Lower leg skin (tissue), 4 donors: ENCODE data around the gene SLFN12L. TPM values are rescaled to one million over a fixed set of nuclear protein-coding genes. Genes with fewer than 3 reads are reported as not detected.

ENCODE experiments used
- DNase-seq, 2 donors: peaks; one replicate each; pipeline ENCODE4 v3.0.0-alpha.2; 2019; ENCODE audit warnings: low spot score in 2 of 2
- H3K4me3 ChIP-seq: fragments of 200-600 bp; sonication (generic); 2 replicates; pipeline ENCODE4 v1.5.1; 2017; ENCODE audit warnings: mild to moderate bottlenecking, low read depth; ENCODE audit not compliant: poor library complexity, severe bottlenecking
- CTCF ChIP-seq, 3 donors: fragments of 450-650 bp; IDR thresholded peaks; one replicate each; pipeline ENCODE4 v1.5.1; 2016; ENCODE audit warnings: antibody characterized with exemption in 3 of 3, mild to moderate bottlenecking in 3 of 3, moderate library complexity in 2 of 3
- POLR2A ChIP-seq, 2 donors: fragments of 450-650 bp; IDR thresholded peaks; one replicate each; pipeline ENCODE4 v1.6.1; 2016 to 2017; ENCODE audit warnings: antibody characterized with exemption in 2 of 2, mild to moderate bottlenecking in 1 of 2, moderate library complexity in 1 of 2
- WGBS, 2 donors: methylation state at CpG; one replicate each; pipeline ENCODE4 v1.1.5; 2018; 5-methylcytosine and 5-hydroxymethylcytosine counted together
- intact Hi-C: fragments of 100-400 bp; cut with DNase I; formaldehyde crosslinking; loops from one replicate; pipeline ENCODE4 v1.15.0; 2023; ENCODE audit warnings: low total_unique reads
- total RNA-seq, 4 donors: library from RNA; depleted of rRNA; stranded (reverse); fragments of >200 nt; gene quantifications; one replicate each; pipeline ENCODE4 v1.1.0, GENCODE V29; 2016

Gene SLFN12L
- total RNA-seq, 4 donors from 2014 or later = 0.12 to 0.80 (median 0.46) TPM

- intact Hi-C loops = no loop called here
- H3K4me3 ChIP-seq = no peak overlapping the region
- 29 to 33% methylated on average over 1 of the region's 1 CpG for WGBS, 2 donors
- TF ChIP-seq POLR2A (IDR thresholded peaks at IDR 0.05) (no peak), CTCF (IDR thresholded peaks at IDR 0.05) (no peak)
- DNase-seq = no peak
These were observed 11.5 kb upstream of the SLFN12L start for GRCh38 chr17:35548978-35549377.

GRCh38 chr17:35548208-35548810 is 10.8 kb upstream of the SLFN12L start:
- 67 to 68% methylated on average over 8 of the region's 8 CpGs for WGBS, 2 donors
- no peak for TF ChIP-seq CTCF (IDR thresholded peaks at IDR 0.05)
- no peak for TF ChIP-seq POLR2A (IDR thresholded peaks at IDR 0.05)
- DNase-seq = no peak
- intact Hi-C loops = no loop called here
- no peak overlapping the region for H3K4me3 ChIP-seq

DNA sequence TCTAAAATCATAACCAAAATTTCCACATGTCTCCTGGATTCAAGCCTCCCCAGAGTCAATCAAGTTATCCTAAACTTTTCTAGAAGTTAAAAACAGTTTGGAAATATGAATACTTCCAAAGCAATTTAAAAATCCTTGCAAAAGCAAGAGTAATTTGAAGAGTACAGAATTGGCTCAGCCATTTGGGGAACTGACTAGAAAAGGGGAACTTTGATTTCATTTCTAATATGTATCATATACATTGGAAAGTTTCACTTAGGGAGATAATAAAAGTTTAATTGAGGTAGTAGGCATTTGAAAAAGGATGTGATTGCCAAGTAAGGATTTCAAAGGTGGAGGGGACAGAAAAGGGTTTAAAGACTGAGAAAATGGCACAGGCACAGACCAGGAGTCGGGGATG is 9.0 kb upstream of the SLFN12L start:
- no peak for TF ChIP-seq POLR2A (IDR thresholded peaks at IDR 0.05)
- no peak for TF ChIP-seq CTCF (IDR thresholded peaks at IDR 0.05)
- H3K4me3 ChIP-seq = no peak overlapping the region
- 72 to 87% methylated on average over 1 of the region's 1 CpG for WGBS, 2 donors
- no peak for DNase-seq
- intact Hi-C loops = no loop called here

- no peak overlapping the region for H3K4me3 ChIP-seq
- 34 to 86% methylated on average over 1 of the region's 1 CpG for WGBS, 2 donors
- DNase-seq = no peak
- intact Hi-C loops = no loop called here
- TF ChIP-seq CTCF (IDR thresholded peaks at IDR 0.05) = no peak
- TF ChIP-seq POLR2A (IDR thresholded peaks at IDR 0.05) = no peak
These were observed 7.7 kb upstream of the SLFN12L start for GRCh38 chr17:35545150-35545549.

DNA sequence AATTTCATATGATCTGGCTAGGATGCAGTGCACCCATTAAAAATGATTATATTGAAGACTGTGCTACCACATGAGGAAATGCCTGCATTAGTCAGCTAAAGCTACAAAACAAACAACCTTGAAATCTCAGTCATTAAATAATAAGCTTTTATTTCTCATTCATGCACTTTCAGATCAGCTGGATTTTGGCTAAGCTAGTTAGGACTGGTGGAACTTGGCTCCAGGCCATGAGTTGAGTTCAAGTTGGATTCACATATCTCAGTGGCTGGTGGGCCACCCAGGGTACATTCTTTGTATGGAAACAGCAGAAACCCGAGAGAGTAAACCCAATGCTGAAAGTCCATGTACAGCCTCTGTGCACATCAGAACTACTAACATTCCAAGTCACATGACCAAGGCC is 6.4 kb upstream of the SLFN12L start:
- no peak for TF ChIP-seq POLR2A (IDR thresholded peaks at IDR 0.05)
- no peak overlapping the region for H3K4me3 ChIP-seq
- intact Hi-C loops = no loop called here
- WGBS, 2 donors = 40 to 47% methylated on average over 1 of the region's 1 CpG
- no peak for DNase-seq

DNA sequence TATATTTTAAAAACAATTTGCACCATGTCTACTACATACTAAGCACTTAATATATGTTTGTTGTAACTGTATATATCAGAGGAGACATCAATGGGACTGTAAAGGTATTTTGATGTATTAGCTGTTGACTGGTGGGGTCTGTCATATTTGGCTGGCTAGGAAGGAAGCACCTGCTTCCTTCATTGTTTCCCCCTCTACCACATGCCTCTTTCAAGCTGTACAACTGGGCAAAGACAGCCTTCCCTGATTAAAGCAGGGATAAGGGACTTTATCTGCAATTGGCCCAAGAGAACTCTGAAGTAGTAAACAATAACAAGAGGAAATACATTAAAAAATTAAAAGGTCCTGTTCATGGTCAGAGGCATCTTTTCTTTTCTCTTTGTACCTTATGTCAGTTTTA is 5.5 kb upstream of the SLFN12L start:
- no peak overlapping the region for H3K4me3 ChIP-seq
- no peak for TF ChIP-seq POLR2A (IDR thresholded peaks at IDR 0.05)
- TF ChIP-seq CTCF (IDR thresholded peaks at IDR 0.05) = no peak
- DNase-seq = no peak
- intact Hi-C loops = no loop called here
